MM.1S (cell line): ENCODE measurements around the gene FHL3.

Experiments
- CTCF ChIP-seq: fragments of 300-600 bp; sonication (generic); IDR thresholded peaks from 2 replicates; pipeline ENCODE4 v1.5.1; 2016; ENCODE audit warnings: antibody characterized with exemption, low read length, mixed read lengths
- EZH2 ChIP-seq: fragments of 300-600 bp; sonication (generic); optimal IDR thresholded peaks from 2 replicates; pipeline ENCODE3; 2017; ENCODE audit warnings: low read depth, mild to moderate bottlenecking, antibody characterized with exemption, low read length, mixed read lengths
- EZH2phosphoT487 ChIP-seq: fragments of 300-600 bp; sonication (generic); IDR thresholded peaks from 2 replicates; pipeline ENCODE4 v1.6.1; 2018; ENCODE audit warnings: antibody characterized with exemption, low read length

DNA sequence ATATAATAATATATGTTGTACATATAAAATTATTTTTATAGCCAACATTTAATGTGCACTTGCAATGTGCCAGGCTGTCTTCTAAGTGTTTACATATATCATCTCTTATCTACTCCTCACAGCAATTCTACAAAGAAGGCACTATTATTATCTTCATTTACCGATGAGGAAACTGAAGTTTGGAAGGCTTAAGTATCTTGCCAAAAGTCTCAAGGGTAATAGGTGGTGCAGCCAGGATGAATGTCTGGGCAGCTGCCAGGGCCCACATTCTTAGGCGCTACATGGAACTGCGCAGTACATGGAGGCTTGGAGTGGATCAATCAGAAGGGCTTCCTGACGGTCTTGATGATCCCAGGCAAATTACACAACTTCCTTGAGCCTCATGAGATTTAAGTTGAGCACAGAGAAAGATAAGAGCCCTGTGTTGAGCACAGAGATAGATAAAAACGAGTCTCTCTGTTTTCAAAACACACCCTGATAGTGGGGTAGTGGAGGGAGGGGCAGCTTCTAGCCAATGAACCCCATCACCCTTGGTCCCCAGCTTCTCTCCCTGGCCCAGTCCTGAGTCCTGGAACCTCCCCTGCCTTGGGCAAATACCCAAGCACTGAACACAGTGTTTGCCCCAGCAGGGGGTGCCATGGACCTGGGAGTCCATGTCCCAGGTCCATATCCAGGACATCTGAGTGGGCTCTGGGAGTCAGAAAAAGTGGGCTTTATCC, 32.1 kb upstream of the FHL3 start:
- TF ChIP-seq CTCF (no peak; the same call in 1 of the 2 replicates), EZH2 (no peak), EZH2phosphoT487 (no peak)
